ENCODE data around the gene NPW. TPM values are rescaled to one million over a fixed set of nuclear protein-coding genes. Genes with fewer than 3 reads are reported as not detected.

NPW gene
- total and polyA plus RNA-seq, 9 of the 15 experiments (the other 6 are each of a cell fraction or from before 2014, with no cell fraction given), result 0.14 to 4.0 (median 2.6) TPM; not detected in 4

DNA sequence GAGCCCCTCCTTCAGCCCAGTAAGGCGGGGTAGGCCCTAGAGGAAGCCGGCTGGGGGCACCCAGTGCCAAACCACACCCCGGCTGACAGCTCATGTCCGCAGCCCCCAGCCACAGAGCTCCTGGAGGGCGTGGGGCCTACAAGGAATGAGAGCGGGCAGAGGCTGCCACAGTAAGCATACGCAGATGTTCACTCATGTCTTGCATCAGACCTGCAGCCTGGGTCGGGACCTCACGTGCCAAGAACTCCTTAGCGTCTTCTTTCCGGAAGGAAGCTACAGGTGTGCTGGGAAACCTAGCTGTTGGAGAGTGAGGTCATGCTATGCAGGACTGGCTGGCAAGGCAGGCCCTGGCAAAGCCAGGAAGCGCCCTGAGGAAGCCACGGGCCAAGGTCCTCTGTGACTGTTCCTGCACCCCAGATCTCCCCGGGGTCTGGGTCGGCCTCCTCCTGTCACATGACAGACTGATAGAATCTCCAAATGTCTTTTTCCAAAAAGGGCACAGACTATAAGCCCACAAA lies 11.5 kb upstream of the NPW start (continued):
- TF ChIP-seq PCBP2 (IDR thresholded peaks at IDR 0.05; ENCODE audit: low read depth, low read length, poor library complexity, severe bottlenecking) (no peak), ZNF668 (CRISPR knock-in tag; IDR thresholded peaks at IDR 0.05) (no peak), POLR2G (IDR thresholded peaks at IDR 0.05; ENCODE audit: low read depth, low read length) (peak; percentile 47; the same call in 1 of the 2 replicates), CCNT2 (IDR thresholded peaks at IDR 0.05; ENCODE audit: borderline replicate concordance, extremely low read depth, insufficient read length, low read depth, low read length) (no peak), TBP (optimal IDR thresholded peaks at IDR 0.05; ENCODE audit: low read depth, low read length) (no peak), NR1H2 (CRISPR knock-in tag; IDR thresholded peaks at IDR 0.05) (no peak), ELF4 (CRISPR knock-in tag; IDR thresholded peaks at IDR 0.05) (no peak), ZNF197 (CRISPR knock-in tag; IDR thresholded peaks at IDR 0.05; ENCODE audit: low read depth) (no peak)
- TF ChIP-seq, protein P1, sequence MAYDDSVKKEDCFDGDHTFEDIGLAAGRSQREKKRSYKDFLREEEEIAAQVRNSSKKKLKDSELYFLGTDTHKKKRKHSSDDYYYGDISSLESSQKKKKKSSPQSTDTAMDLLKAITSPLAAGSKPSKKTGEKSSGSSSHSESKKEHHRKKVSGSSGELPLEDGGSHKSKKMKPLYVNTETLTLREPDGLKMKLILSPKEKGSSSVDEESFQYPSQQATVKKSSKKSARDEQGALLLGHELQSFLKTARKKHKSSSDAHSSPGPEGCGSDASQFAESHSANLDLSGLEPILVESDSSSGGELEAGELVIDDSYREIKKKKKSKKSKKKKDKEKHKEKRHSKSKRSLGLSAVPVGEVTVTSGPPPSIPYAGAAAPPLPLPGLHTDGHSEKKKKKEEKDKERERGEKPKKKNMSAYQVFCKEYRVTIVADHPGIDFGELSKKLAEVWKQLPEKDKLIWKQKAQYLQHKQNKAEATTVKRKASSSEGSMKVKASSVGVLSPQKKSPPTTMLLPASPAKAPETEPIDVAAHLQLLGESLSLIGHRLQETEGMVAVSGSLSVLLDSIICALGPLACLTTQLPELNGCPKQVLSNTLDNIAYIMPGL (CRISPR knock-in tag; IDR thresholded peaks at IDR 0.05), result no peak
- TF ChIP-seq, protein P2, sequence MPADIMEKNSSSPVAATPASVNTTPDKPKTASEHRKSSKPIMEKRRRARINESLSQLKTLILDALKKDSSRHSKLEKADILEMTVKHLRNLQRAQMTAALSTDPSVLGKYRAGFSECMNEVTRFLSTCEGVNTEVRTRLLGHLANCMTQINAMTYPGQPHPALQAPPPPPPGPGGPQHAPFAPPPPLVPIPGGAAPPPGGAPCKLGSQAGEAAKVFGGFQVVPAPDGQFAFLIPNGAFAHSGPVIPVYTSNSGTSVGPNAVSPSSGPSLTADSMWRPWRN (IDR thresholded peaks at IDR 0.05; ENCODE audit: low read depth), result no peak
- TF ChIP-seq, protein P3, sequence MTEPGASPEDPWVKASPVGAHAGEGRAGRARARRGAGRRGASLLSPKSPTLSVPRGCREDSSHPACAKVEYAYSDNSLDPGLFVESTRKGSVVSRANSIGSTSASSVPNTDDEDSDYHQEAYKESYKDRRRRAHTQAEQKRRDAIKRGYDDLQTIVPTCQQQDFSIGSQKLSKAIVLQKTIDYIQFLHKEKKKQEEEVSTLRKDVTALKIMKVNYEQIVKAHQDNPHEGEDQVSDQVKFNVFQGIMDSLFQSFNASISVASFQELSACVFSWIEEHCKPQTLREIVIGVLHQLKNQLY (CRISPR knock-in tag; conservative IDR thresholded peaks at IDR 0.05), result no peak
- TF ChIP-seq, protein P4, sequence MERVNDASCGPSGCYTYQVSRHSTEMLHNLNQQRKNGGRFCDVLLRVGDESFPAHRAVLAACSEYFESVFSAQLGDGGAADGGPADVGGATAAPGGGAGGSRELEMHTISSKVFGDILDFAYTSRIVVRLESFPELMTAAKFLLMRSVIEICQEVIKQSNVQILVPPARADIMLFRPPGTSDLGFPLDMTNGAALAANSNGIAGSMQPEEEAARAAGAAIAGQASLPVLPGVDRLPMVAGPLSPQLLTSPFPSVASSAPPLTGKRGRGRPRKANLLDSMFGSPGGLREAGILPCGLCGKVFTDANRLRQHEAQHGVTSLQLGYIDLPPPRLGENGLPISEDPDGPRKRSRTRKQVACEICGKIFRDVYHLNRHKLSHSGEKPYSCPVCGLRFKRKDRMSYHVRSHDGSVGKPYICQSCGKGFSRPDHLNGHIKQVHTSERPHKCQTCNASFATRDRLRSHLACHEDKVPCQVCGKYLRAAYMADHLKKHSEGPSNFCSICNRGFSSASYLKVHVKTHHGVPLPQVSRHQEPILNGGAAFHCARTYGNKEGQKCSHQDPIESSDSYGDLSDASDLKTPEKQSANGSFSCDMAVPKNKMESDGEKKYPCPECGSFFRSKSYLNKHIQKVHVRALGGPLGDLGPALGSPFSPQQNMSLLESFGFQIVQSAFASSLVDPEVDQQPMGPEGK (CRISPR knock-in tag; IDR thresholded peaks at IDR 0.05; ENCODE audit: borderline replicate concordance), result no peak
- TF ChIP-seq, protein P5, sequence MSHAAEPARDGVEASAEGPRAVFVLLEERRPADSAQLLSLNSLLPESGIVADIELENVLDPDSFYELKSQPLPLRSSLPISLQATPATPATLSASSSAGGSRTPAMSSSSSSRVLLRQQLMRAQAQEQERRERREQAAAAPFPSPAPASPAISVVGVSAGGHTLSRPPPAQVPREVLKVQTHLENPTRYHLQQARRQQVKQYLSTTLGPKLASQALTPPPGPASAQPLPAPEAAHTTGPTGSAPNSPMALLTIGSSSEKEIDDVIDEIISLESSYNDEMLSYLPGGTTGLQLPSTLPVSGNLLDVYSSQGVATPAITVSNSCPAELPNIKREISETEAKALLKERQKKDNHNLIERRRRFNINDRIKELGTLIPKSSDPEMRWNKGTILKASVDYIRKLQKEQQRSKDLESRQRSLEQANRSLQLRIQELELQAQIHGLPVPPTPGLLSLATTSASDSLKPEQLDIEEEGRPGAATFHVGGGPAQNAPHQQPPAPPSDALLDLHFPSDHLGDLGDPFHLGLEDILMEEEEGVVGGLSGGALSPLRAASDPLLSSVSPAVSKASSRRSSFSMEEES (CRISPR knock-in tag; IDR thresholded peaks at IDR 0.05), result peak; percentile 72
- TF ChIP-seq, protein P6, sequence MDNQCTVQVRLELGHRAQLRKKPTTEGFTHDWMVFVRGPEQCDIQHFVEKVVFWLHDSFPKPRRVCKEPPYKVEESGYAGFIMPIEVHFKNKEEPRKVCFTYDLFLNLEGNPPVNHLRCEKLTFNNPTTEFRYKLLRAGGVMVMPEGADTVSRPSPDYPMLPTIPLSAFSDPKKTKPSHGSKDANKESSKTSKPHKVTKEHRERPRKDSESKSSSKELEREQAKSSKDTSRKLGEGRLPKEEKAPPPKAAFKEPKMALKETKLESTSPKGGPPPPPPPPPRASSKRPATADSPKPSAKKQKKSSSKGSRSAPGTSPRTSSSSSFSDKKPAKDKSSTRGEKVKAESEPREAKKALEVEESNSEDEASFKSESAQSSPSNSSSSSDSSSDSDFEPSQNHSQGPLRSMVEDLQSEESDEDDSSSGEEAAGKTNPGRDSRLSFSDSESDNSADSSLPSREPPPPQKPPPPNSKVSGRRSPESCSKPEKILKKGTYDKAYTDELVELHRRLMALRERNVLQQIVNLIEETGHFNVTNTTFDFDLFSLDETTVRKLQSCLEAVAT (IDR thresholded peaks at IDR 0.05), result no peak
- TF ChIP-seq, protein P7, sequence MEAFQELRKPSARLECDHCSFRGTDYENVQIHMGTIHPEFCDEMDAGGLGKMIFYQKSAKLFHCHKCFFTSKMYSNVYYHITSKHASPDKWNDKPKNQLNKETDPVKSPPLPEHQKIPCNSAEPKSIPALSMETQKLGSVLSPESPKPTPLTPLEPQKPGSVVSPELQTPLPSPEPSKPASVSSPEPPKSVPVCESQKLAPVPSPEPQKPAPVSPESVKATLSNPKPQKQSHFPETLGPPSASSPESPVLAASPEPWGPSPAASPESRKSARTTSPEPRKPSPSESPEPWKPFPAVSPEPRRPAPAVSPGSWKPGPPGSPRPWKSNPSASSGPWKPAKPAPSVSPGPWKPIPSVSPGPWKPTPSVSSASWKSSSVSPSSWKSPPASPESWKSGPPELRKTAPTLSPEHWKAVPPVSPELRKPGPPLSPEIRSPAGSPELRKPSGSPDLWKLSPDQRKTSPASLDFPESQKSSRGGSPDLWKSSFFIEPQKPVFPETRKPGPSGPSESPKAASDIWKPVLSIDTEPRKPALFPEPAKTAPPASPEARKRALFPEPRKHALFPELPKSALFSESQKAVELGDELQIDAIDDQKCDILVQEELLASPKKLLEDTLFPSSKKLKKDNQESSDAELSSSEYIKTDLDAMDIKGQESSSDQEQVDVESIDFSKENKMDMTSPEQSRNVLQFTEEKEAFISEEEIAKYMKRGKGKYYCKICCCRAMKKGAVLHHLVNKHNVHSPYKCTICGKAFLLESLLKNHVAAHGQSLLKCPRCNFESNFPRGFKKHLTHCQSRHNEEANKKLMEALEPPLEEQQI (IDR thresholded peaks at IDR 0.05), result no peak

Data from K562 (cell line).